Measurements from ENCODE around the gene SYT9. TPM values are rescaled to one million over a fixed set of nuclear protein-coding genes. Genes with fewer than 3 reads are reported as not detected.

The SYT9 gene
- total RNA-seq, 1 donor = under 0.01 TPM

DNA sequence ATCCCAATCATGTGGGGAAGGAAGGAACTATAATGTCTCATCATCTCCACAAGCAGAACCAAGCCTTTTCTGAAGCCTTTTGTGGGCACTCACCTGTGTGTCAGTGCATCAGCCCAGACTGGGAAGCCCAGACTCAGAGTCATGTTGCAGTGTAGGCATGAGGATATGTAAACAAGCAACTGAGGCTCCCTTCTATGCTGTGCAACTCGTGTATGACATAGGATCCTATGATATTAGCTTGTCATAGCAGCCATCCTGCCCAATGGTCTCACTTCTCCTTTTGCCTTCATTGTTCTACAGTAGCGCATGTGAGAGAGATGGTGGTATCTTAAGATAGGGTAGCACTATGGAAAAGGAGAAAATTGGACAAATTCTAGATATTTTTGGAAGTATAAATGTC lies 130.2 kb downstream of the SYT9 start:
- no peak for DNase-seq (ENCODE audit: low read depth)
- H3K4me3 ChIP-seq (ENCODE audit: low read depth, low read length) = no peak overlapping the region
- TF ChIP-seq, protein P1, sequence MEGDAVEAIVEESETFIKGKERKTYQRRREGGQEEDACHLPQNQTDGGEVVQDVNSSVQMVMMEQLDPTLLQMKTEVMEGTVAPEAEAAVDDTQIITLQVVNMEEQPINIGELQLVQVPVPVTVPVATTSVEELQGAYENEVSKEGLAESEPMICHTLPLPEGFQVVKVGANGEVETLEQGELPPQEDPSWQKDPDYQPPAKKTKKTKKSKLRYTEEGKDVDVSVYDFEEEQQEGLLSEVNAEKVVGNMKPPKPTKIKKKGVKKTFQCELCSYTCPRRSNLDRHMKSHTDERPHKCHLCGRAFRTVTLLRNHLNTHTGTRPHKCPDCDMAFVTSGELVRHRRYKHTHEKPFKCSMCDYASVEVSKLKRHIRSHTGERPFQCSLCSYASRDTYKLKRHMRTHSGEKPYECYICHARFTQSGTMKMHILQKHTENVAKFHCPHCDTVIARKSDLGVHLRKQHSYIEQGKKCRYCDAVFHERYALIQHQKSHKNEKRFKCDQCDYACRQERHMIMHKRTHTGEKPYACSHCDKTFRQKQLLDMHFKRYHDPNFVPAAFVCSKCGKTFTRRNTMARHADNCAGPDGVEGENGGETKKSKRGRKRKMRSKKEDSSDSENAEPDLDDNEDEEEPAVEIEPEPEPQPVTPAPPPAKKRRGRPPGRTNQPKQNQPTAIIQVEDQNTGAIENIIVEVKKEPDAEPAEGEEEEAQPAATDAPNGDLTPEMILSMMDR (IDR thresholded peaks at IDR 0.05; ENCODE audit: insufficient read depth, low read depth, low read length) = no peak

DNA sequence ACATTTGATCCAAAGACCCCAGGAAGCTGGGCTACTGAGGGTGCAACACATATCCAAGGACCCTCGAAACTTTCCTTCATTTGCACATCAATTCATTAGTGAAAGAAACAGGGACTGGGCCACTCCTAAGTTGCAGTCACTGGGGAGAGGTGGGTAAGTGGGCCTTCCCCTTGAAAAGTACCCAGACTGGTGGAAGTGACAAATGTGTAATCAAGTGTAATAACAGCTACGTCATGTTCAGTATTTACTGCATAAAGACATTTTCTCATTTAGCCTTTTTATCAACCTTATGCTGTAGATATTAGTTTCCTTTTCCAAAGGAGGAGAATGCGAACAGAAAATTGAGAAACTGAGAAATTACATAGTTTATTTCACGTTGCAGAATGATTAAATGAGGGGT lies 131.7 kb downstream of the SYT9 start:
- no peak for DNase-seq (ENCODE audit: low read depth)
- TF ChIP-seq, protein P1 (IDR thresholded peaks at IDR 0.05; ENCODE audit: insufficient read depth, low read depth, low read length) = no peak
- no peak overlapping the region for H3K4me3 ChIP-seq (ENCODE audit: low read depth, low read length)

DNA sequence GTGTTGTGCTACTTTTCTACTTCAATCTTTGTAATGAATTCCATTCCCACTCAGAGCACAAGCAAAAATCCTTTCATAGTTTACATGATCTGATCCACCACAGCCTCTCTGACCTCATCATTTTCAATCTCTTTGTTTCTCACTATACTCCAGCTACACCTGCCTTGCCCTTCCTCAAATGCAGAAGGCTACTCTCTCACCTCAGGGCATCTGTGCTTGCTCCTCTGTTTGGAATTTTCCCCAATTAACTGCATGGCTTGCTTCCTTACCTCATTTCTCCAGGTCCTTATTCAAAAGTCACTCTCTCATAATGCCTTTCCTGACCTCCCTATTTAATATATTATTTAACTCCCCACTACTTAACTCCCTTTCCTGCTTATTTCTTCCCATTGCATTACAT lies 133.0 kb downstream of the SYT9 start:
- TF ChIP-seq, protein P1 (IDR thresholded peaks at IDR 0.05; ENCODE audit: insufficient read depth, low read depth, low read length) = no peak
- no peak overlapping the region for H3K4me3 ChIP-seq (ENCODE audit: low read depth, low read length)
- DNase-seq (ENCODE audit: low read depth) = no peak

DNA sequence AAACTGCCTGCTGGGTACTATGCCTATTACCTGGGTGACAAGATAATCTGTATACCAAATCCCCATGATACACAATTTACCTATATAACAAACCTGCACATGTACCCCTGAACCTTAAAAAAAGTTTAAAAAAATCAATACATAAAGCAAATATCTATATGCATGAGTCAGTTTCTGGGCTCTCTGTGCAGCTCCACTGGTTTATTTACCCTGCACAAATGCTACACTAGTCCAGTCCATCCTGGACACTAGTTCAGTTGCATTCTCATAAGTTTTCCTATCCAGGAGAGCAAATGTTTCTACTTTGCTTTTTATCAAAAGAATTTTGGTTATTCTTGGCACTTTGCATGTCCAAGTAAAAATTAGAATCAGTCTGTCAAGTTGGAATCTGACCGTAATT lies 133.8 kb downstream of the SYT9 start:
- H3K4me3 ChIP-seq (ENCODE audit: low read depth, low read length) = no peak overlapping the region
- TF ChIP-seq, protein P1 (IDR thresholded peaks at IDR 0.05; ENCODE audit: insufficient read depth, low read depth, low read length) = no peak
- no peak for DNase-seq (ENCODE audit: low read depth)

DNA sequence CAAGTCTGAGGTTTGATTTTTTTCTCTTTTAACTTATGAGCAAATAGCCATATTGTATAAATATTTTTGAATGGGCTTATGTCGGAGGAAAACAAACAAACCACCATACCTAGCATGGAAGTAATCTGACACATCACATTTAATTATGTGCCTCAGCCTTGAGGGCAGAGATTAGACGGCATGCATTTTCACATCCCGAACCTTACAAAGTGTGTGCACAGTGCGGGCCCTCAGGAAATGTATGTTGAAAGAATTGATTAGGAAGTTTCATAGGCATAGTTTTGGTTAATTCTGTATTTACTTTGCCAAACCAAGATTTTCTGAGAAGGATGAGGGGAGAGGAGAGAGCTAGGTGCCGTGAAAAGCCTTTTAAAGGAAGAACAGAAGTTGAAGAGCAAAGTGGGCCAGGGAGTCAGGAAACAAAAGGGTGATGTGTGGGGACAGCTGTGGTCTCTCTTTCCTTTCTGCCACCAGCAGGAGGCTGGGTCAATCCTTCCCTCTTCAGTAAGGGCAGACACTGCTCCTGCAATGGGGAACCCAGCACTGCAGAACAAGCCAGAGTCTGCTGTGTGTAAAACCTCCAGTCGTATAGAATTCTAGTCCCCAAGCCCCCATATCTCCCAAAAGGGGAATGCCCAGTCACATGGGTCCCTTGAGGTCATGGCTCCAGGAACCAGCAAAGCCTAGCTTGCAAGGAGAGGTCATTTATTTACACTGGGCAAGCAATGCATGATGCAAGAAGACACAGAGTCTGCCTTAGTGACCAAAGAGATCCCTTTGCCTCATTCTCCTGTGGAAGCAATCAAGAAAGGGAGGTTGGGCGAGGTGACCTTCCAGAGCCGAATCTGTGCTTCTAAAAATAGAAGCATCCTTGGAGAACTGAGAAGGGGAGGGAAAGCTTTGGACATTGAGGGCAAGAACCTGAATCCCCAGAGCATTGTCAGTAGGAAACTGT lies 162.5 kb downstream of the SYT9 start:
- TF ChIP-seq, protein P1 (IDR thresholded peaks at IDR 0.05; ENCODE audit: insufficient read depth, low read depth, low read length) = peak; percentile 5
- no peak for DNase-seq (ENCODE audit: low read depth)
- H3K4me3 ChIP-seq (ENCODE audit: low read depth, low read length) = no peak overlapping the region

DNA sequence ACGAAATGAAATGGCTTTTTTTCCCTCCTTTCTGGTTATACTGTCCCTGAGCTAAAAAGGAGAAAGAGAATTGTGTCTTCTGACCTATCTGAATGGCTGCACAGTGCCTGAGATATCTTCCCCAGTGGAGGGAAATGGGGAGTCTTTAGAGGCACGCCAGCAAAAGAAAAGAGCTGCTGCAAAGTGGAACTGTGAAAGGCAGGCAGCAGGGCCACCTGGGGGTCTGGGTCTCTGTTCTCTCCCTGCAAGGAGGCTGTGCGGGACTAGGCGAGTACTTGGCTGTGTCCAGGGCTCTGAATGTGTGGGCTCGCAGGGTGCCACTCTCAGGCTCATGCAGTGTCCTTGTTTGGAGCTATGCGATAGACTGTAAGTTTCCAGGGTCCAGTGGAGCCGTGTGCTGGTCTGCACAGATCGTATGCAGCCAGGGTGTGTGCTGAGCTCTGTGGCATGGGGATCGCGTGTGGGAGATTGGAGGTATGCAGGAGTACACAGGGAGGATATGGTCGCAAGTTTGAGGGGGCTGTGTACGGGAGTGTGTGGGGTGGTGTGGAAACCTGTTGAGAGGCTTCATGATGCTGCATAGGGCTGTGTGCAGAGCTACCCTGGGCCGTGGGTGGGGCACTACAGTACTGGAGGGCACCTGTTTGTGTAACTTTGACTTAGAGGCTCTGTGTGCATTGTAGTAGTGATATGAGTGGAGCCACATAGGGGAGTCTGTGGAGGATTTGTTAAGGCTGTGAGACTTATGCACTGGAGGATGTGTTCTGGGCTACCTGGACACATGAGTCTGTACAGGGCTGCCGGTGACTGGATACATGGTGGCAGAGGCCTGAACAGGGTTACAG lies 163.5 kb downstream of the SYT9 start:
- no peak overlapping the region for H3K4me3 ChIP-seq (ENCODE audit: low read depth, low read length)
- no peak for DNase-seq (ENCODE audit: low read depth)
- TF ChIP-seq, protein P1 (IDR thresholded peaks at IDR 0.05; ENCODE audit: insufficient read depth, low read depth, low read length) = no peak

All from fibroblast of villous mesenchyme (primary cell).